Activated CD8-positive, alpha-beta memory T cell treated with anti-CD3 and anti-CD28 coated beads for 1 hour (primary cell): ENCODE data around the gene CMKLR1.

ENCODE experiments used
- DNase-seq, 2 donors: peaks; one replicate each; pipeline ENCODE4 v3.0.0-alpha.2; 2020; ENCODE audit warnings: low read depth in 1 of 2; ENCODE audit errors: extremely low read depth in 1 of 2

CMKLR1 gene

GRCh38 chr12:108337235-108338223 lies 1.6 kb downstream of the CMKLR1 start:
- no peak for DNase-seq

DNA sequence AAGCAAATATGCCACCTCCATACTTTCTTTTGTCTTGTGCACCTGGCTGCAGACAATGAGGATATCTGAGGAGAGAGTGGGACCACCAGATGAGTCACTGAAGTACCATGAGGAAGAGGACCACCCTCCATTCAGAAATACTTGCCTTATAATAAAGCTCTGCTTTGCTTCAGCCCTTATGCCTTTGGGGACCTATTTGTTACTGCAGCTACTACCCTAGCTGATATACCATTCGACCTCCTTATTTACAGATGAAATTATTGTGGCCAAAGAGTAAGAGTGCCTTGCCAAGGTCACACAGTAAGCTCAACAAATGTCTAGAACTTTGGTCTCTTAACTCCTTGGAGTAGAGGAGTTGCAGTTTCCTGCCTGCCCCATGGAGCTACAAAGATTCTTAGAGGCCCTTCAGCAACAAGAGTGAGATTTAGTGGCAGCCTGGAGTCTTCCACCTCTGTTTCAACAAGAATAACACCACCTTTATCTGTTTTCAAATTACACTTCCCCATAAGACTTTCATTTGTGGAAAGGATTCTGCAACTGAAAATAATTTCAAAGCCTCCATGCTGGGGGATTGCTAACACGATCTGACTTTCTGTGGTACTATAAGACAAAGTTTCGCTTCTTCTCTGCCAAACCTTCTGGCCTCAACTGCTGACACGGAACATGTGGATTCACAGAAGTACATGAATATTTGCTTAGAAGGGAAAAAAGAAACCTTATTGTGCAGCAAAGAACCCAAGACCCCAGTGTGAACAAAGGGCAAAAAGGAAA lies 3.6 kb downstream of the CMKLR1 start:
- DNase-seq: no peak

- DNase-seq: no peak
Observed at GRCh38 chr12:108333898-108334699, 5.0 kb downstream of the CMKLR1 start.

DNA sequence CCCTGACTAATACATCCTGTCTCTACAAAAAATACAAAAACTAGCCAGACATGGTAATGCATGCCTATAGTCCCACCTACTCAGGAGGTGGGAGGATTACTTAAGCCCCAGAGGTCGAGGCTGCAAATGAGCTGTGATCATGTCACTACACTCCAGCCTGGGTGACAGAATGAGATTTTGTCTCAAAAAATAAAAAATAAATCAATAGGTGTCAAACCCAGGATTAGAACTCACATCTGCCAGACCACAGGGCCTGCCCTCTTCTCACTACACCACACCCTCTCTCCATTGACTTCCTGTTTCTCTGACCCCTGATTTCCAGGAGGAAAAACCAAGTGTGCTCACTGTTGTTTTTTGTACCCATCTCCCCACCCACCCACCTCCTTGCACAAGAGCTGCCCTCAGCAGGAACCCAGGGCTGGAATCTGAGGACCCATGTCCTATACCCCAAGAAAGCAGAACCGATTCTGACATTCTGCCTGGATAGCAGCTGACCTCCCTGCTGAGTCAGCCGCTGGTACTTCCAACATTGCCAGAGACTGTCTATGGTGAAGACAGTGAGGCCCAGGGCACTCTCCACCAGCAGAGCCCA lies 6.2 kb downstream of the CMKLR1 start:
- no peak for DNase-seq

- no peak for DNase-seq
Observed at GRCh38 chr12:108328420-108328819, 10.7 kb downstream of the CMKLR1 start.

DNA sequence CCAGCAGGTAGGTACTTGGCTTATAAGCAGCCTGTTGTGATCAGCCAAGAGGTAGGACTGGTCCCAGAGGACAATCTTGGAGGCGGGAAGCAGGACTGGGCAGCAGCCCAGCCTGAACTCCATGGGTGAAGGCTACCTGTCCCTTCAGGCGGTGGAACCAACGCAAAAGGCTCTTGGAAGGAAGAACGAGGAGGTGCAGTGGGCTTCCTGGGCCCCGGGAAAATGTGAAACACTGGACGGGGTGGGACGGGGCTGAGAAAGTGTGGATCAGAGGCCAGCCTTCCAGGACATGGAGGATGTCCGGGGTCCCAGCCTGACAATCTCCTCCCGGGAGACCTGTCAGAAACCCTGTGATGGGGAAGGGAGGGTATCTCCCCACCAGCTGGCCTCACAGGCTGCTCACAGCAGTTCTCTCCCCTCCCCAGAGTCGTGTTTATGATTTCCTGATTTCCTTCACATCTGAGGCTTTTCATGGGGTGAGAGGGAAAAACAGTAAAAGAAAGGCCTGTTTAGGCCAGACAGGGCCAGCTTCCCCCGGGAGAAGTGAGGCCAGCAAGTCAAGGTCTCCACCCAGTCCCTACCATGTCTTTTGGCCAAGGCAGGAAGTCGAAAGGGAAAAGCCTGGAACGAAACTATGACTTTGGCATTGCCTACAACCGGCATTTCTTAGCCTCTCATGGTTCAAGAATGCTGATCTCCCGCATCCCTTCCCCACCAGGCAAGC lies 11.3 kb downstream of the CMKLR1 start:
- no peak for DNase-seq

DNA sequence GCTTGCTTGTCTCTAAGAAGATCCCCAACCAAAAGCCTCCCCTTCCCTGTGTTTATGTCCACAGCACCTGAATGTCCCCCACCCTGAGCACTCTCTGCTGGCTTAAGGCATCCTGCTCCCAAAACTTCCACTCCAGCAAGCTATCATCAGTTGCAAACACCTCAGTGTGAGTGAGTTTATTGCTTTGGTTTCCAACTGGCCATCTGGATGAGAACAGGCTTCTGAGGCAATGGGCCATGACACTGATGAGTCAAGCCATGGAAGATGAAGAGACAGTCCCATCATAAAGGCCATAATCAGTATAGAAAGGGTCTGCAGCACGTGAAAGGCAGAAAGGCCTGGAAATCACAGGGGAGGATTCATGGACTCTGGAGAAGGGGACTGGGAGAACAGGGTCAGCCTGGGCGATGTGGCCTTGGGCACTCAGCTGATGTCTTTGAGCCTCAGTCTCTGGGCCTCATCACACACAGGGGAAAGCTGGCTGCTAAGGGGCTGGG lies 12.8 kb downstream of the CMKLR1 start:
- DNase-seq: no peak

GRCh38 chr12:108325549-108325948 lies 13.6 kb downstream of the CMKLR1 start:
- no peak for DNase-seq

- no peak for DNase-seq
Observed at GRCh38 chr12:108325018-108325358, 14.1 kb downstream of the CMKLR1 start.

- DNase-seq: no peak
Observed at GRCh38 chr12:108324351-108325017, 14.6 kb downstream of the CMKLR1 start.

- no peak for DNase-seq
Observed at GRCh38 chr12:108323581-108323980, 15.5 kb downstream of the CMKLR1 start.

- no peak for DNase-seq
Observed at GRCh38 chr12:108322998-108323397, 16.1 kb downstream of the CMKLR1 start.

DNA sequence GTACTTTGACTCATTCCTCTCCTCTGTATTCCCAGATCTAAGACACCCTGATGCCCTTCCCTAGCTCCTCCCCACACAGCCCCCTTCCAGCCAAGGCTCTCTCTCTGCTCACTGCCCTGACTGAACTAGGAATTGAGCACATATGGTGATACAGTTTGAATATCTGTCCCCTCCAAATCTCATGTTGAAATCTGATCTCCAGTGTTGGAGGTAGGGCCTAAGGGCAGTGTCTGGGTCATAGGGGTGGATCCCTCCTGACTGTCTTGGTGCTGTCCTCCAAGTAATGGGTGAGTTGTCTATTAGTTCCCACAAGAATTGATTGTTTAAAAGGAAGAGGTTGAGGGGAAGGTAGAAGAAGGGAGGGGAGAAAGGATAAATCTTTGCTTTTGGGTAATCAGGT lies 17.4 kb downstream of the CMKLR1 start:
- DNase-seq: no peak

DNA sequence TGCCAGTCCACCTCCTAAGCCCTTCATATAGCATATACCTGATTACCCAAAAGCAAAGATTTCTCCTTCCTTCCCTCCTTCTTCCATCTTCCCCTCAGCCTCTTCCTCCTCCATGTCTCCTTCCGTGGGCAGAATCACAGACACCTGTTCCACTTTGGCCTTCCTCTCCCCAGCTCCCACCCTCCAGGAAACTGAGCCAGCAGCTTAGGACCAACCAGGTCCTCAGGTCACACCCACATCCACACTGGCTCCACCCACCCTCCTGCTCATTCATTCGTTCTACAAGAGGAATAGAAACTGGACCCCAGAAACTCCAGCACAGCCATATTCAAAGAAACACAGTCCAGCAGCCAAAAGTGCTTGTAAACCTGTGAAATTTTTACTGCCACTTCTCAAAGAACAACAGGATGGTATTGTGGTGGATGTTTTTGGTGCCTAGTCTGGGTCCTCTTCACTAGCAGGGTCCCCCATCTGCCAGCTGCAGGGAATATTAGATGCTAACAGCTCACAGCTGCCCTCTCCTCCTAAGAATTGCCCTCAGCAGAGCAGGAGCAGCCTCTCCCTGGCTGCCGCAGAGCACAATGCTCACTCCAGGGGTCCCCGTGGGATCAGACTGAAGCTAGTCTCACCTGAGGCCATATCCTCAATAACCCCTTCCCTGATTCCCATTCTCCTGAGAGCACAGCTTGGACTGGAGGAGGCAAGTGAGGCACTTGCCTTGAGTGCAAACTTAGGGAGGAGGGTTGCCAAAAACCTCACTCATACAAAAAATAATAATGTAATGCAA lies 18.4 kb downstream of the CMKLR1 start:
- no peak for DNase-seq

DNA sequence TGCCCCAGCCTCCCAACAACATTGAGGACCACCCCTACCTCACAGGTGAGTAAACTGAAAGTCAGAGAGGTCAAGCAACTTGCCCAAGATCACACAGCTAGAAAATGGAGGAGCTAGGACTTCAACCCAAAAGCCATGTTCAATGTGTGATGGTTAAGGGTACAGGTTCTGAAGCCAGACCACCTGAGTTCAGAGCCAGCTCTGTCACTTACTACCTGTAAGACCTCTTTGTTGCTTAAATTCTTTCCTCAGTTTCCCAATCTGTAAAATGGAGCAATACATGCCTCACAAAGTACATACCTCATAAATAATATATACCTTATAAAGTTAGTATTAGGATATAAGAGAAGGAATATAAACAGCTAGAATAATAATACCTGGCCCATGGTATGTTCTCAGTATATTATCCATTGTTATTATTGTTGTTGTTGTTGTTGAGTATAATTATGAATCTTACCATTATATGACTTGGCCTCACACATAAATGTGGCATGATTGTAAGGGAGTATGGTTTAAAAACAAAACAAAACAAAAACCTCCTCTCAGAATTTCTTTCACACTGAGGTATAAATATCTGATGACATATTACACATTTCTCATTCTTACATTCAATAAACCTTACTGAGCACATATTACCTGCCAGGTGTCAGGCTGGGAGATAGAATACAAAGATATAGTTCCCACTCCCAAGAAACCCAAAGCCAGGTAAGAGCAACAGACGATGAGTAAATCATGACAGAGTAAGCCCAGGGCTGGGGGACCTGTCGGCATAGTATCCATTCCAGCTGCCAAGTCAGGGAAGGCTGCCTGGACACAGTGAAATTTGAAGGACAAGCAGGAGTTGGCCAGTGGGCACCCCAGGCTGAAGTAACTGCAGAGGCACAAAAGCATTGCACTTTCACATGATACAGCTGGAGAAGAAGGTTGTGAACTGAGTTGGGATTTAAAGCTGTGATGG lies 19.6 kb downstream of the CMKLR1 start:
- DNase-seq: no peak

GRCh38 chr12:108318472-108319275 lies 20.4 kb downstream of the CMKLR1 start:
- DNase-seq: no peak
